Spleen (tissue), 11 donors: ENCODE data around the gene PRR5L. TPM values are rescaled to one million over a fixed set of nuclear protein-coding genes. Genes with fewer than 3 reads are reported as not detected.
A peak's percentile ranks its signal among the peaks of the same experiment; 100 is the strongest.

ENCODE experiments used
- DNase-seq: peaks from one replicate; pipeline ENCODE4 v3.0.0-alpha.2; 2020
- H3K27ac ChIP-seq, 8 donors: fragments of 200-600 bp; sonication (generic) in 7 of 8; 1 replicate in 4 of 8; 2 replicates in 4 of 8; pipeline versions ENCODE4 v1.5.0 to v1.8.0; 2016 to 2021; ENCODE audit warnings: inconsistent platforms in 4 of 8, mild to moderate bottlenecking in 4 of 8, moderate library complexity in 1 of 8
- H3K27me3 ChIP-seq, 7 donors: fragments of 200-600 bp; sonication (generic) in 6 of 7; replicated peaks in 1 of 7; 1 replicate in 4 of 7; 2 replicates in 3 of 7; pipeline versions ENCODE4 v1.5.0 to v1.8.0; 2016 to 2021; ENCODE audit warnings: inconsistent platforms in 3 of 7, mild to moderate bottlenecking in 1 of 7
- H3K36me3 ChIP-seq, 6 donors: fragments of 200-600 bp; sonication (generic) in 5 of 6; 1 replicate in 4 of 6; 2 replicates in 2 of 6; pipeline versions ENCODE4 v1.5.0 to v1.8.0; 2016 to 2021; ENCODE audit warnings: inconsistent platforms in 2 of 6
- H3K4me1 ChIP-seq, 6 donors: fragments of 200-600 bp; sonication (generic) in 5 of 6; 1 replicate in 3 of 6; 2 replicates in 3 of 6; pipeline versions ENCODE4 v1.5.0 to v1.8.0; 2016 to 2021; ENCODE audit warnings: inconsistent platforms in 3 of 6
- H3K4me3 ChIP-seq, 8 donors: fragments of 200-600 bp; sonication (generic) in 7 of 8; 1 replicate in 4 of 8; 2 replicates in 4 of 8; pipeline versions ENCODE4 v1.5.0 to v1.8.0; 2016 to 2021; ENCODE audit warnings: inconsistent platforms in 4 of 8, mild to moderate bottlenecking in 4 of 8, moderate library complexity in 2 of 8
- H3K9me3 ChIP-seq, 8 donors: fragments of 200-600 bp; sonication (generic) in 7 of 8; 1 replicate in 4 of 8; 2 replicates in 4 of 8; pipeline versions ENCODE4 v1.5.0 to v1.8.0; 2016 to 2021; ENCODE audit warnings: inconsistent platforms in 4 of 8
- POLR2A ChIP-seq, 3 donors: fragments of 450-650 bp; IDR thresholded peaks; one replicate each; pipeline ENCODE4 v1.5.1; 2017; ENCODE audit warnings: antibody characterized with exemption in 3 of 3, mild to moderate bottlenecking in 1 of 3
- POLR2AphosphoS5 ChIP-seq, 3 donors: sonication (generic); formaldehyde crosslinking; IDR thresholded peaks; one replicate each; pipeline ENCODE4 v1.5.1; 2017; ENCODE audit warnings: antibody characterized with exemption in 3 of 3
- WGBS, 5 donors: extraction: QIAGEN DNeasy Blood & Tissue Kit in 3 of 5; methylation state at CpG; one replicate each; pipeline versions ENCODE4 v1.1.5 to v1.1.7; 2013 to 2018; 5-methylcytosine and 5-hydroxymethylcytosine counted together
- intact Hi-C: fragments of 100-400 bp; cut with DNase I; formaldehyde crosslinking; loops from one replicate; pipeline ENCODE4 v1.15.0; 2023; ENCODE audit warnings: low total_unique reads
- polyA plus RNA-seq, 3 donors: library from polyadenylated mRNA; stranded (reverse); fragments of 200-250 nt; gene quantifications; one replicate each; pipeline ENCODE4 v1.2.1, GENCODE V29; 2013
- small RNA-seq, 4 donors: library from RNA; depleted of rRNA; stranded (forward); fragments of <200 nt; gene quantifications; one replicate each; pipeline ENCODE3, GENCODE V24; 2016
- total RNA-seq, 7 donors: library from RNA; depleted of rRNA in 3 of 7; stranded (reverse); fragments of >200 nt in 3 of 7; fragmentation: NEBNext Ultra II Directional in 4 of 7; extraction: Animal tissue kit (Norgen Biotek cat#: 25700) in 4 of 7; gene quantifications; one replicate each; pipeline versions ENCODE4 v1.1.0 to v1.2.1, GENCODE V29; 2016 to 2021
- TF ChIP-seq, protein P1 (sequence below), 11 experiments: fragments of 200-600 bp in 7 of 11; fragments of 450-650 bp in 4 of 11; sonication (generic) in 4 of 11; IDR thresholded peaks in 8 of 11; conservative IDR thresholded peaks in 3 of 11; 1 replicate in 7 of 11; 2 replicates in 4 of 11; pipeline versions ENCODE4 v1.4.0 to v1.8.0; 2016 to 2021; ENCODE audit warnings: antibody characterized with exemption in 11 of 11, inconsistent platforms in 4 of 11, mild to moderate bottlenecking in 1 of 11
- donor health status: healthy with polysubstance abuse.
- donor health status: DM: no; HTN: no; CAD: no; lungs with moderate emphysema.
- donor health status: DM: no; HTN: no; CAD: no.
- donor health status: Bipolar disorder and iron deficiency.
- donor health status: healthy.
- donor health status: DM: no; HTN: no; CAD: no.
- donor health status: DM: yes; HTN: yes; CAD: no.

The PRR5L gene
- total and polyA plus RNA-seq, 10 donors, result 10.7 to 330 (median 140) TPM

DNA sequence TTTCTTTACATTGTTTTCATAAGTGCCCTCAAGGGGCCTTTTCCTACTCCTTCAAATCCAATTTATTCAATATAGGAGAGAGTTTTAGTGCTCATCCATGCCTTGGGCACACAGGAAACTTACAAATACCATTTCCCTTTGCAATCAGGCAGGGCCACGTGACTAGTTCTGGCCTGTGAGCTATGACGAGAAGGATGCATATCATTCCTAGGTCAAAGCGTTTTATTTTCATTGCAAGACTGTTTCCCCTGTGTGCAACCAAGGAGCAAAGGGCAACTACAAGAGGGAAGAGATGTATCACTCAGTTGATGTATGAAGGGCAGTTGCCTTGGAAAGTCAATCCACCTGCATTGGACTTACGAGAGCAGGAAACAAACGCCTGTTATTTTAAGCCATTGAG is 215.9 kb downstream of the PRR5L start:
- intact Hi-C loops, result no loop called here

DNA sequence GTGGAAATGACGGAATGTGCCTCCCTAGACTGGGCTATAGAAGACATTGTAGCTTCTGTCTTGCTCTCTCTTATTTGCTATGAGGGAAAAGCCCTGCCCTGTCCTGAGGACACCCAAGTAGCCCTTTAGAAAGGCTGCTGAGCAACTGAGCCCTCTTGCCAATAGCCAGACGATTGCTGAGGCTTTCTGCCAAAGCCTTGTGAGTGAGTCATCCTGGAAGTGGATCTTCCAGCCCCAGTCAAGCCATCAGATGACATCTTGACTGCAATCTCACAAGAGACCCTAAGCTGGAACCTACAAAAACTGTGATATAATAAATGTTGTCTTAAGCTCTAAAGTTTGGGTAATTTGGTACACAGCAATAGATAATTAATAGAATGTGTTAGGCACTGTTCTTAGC is 217.9 kb downstream of the PRR5L start:
- 59 to 86% (median 74%) methylated on average over 2 of the region's 2 CpGs for WGBS, 5 donors
- Histone ChIP-seq H3K9me3 (peaks cover 0 to 12% (median 7%) of the 10 kb centered on the region in 8 donors), H3K4me1 (peaks cover 2 to 27% (median 13%) of the 10 kb centered on the region in 6 donors), H3K27ac (no peak overlapping the region), H3K27me3 (no peaks in the 10 kb centered on the region), H3K36me3 (no peaks in the 10 kb centered on the region), H3K4me3 (no peak overlapping the region)
- intact Hi-C loops, result no loop called here
- DNase-seq, result no peak
- no peak for TF ChIP-seq POLR2A (IDR thresholded peaks at IDR 0.05)
- TF ChIP-seq, protein P1, sequence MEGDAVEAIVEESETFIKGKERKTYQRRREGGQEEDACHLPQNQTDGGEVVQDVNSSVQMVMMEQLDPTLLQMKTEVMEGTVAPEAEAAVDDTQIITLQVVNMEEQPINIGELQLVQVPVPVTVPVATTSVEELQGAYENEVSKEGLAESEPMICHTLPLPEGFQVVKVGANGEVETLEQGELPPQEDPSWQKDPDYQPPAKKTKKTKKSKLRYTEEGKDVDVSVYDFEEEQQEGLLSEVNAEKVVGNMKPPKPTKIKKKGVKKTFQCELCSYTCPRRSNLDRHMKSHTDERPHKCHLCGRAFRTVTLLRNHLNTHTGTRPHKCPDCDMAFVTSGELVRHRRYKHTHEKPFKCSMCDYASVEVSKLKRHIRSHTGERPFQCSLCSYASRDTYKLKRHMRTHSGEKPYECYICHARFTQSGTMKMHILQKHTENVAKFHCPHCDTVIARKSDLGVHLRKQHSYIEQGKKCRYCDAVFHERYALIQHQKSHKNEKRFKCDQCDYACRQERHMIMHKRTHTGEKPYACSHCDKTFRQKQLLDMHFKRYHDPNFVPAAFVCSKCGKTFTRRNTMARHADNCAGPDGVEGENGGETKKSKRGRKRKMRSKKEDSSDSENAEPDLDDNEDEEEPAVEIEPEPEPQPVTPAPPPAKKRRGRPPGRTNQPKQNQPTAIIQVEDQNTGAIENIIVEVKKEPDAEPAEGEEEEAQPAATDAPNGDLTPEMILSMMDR (IDR thresholded peaks at IDR 0.05 in 8 of 11, conservative IDR thresholded peaks at IDR 0.05 in 3 of 11), result no peak
- TF ChIP-seq POLR2AphosphoS5 (IDR thresholded peaks at IDR 0.05), result no peak

More for the DNA sequence above, 215.9 kb downstream of the PRR5L start:
- H3K4me3 ChIP-seq, result no peak overlapping the region
- H3K9me3 ChIP-seq, result peaks cover 0 to 12% (median 7%) of the 10 kb centered on the region in 8 donors
- no peaks in the 10 kb centered on the region for H3K36me3 ChIP-seq
- peaks cover 16 to 41% (median 26%) of the 10 kb centered on the region in 6 donors for H3K4me1 ChIP-seq
- no peak for DNase-seq
- WGBS, 5 donors, result 53 to 70% (median 59%) methylated on average over 5 of the region's 5 CpGs
- H3K27ac ChIP-seq, result peak overlapping the region in 4 of 8 donors; percentile 3 to 97 (median 56)
- no peaks in the 10 kb centered on the region for H3K27me3 ChIP-seq
- TF ChIP-seq POLR2AphosphoS5 (IDR thresholded peaks at IDR 0.05) (no peak), POLR2A (IDR thresholded peaks at IDR 0.05) (no peak)
- TF ChIP-seq, protein P1 (IDR thresholded peaks at IDR 0.05 in 8 of 11, conservative IDR thresholded peaks at IDR 0.05 in 3 of 11), result no peak

Small RNA genes lying within 50 kb of the gene (small RNA-seq; reads per million reads assigned to genes)
- 0 reads per million in 4 donors for gene AC061999.1

Other genes with a start within 250 kb of the PRR5L start
- 10 to 100 TPM; 46.1 to 63.5 (median 55.8) TPM for gene COMMD9, start 6.9 kb upstream of the PRR5L start, total RNA-seq
- gene COMMD9, start 6.9 kb upstream of the PRR5L start, polyA plus RNA-seq, result 10 to 100 TPM; 27.3 to 40.2 (median 38.4) TPM
- 10 to 100 TPM; 18.5 to 26.1 (median 20.6) TPM for gene TRAF6, start 214.0 kb downstream of the PRR5L start, total RNA-seq
- 1 to 10 TPM; 2.1 to 3.9 (median 2.7) TPM for gene TRAF6, start 214.0 kb downstream of the PRR5L start, polyA plus RNA-seq